AG04449 (cell line): ENCODE data around the gene ANKDD1A.

Source experiments
- CTCF ChIA-PET: fragments of 350-600 bp; formaldehyde crosslinking; extraction: SDS; loops from one replicate; lab custom pipeline; 2021; ENCODE audit warnings: antibody characterized with exemption; lab: Yijun Ruan, JAX
- POLR2A ChIA-PET: fragments of 400-600, 350-600 bp; formaldehyde crosslinking; extraction: SDS; loops from one replicate; lab custom pipeline; 2020; ENCODE audit warnings: antibody characterized with exemption, inconsistent platforms; lab: Yijun Ruan, JAX
- DNase-seq: peaks from one replicate; pipeline ENCODE4 v3.0.0-alpha.2; 2010; ENCODE audit warnings: low read depth, low spot score
- H3K4me3 ChIP-seq: 2 replicates; pipeline ENCODE4 v1.5.1; 2011; ENCODE audit warnings: low read depth, mild to moderate bottlenecking, control low read depth, low read length
- TF ChIP-seq, protein P1 (sequence below): IDR thresholded peaks from one replicate; pipeline ENCODE4 v1.5.1; 2011; ENCODE audit warnings: mild to moderate bottlenecking, moderate library complexity, low read length, control low read depth, inconsistent platforms; ENCODE audit not compliant: insufficient read depth; ENCODE audit errors: missing control alignments

Gene ANKDD1A

DNA sequence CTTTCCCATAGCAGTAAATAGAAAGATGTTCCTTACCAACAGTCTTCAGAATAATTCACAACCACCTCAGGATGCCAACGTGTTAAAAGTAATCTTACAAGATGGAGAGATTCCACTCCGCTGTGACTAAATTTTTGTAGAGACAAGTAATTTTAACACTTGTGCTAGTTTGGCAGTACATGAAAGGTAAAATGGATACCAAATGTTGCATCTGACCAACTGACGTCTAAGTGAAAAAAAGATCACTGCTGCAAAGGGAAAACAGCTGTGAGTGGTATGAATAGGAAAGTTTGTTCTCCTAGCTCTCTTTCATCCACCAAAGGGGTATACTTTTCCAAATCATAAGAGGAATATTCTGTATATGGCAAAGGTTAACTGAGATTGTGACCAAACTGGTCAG lies 75.4 kb downstream of the ANKDD1A start:
- ChIA-PET CTCF (interaction anchor here (0.9 to 1.2 kb wide), 2 partner anchors 147 to 299 kb away, joined by 3 read pairs; partner anchors contain the start of gene PARP16), POLR2A (no interaction called here)
- H3K4me3 ChIP-seq: no peak overlapping the region
- no peak for DNase-seq
- TF ChIP-seq, protein P1, sequence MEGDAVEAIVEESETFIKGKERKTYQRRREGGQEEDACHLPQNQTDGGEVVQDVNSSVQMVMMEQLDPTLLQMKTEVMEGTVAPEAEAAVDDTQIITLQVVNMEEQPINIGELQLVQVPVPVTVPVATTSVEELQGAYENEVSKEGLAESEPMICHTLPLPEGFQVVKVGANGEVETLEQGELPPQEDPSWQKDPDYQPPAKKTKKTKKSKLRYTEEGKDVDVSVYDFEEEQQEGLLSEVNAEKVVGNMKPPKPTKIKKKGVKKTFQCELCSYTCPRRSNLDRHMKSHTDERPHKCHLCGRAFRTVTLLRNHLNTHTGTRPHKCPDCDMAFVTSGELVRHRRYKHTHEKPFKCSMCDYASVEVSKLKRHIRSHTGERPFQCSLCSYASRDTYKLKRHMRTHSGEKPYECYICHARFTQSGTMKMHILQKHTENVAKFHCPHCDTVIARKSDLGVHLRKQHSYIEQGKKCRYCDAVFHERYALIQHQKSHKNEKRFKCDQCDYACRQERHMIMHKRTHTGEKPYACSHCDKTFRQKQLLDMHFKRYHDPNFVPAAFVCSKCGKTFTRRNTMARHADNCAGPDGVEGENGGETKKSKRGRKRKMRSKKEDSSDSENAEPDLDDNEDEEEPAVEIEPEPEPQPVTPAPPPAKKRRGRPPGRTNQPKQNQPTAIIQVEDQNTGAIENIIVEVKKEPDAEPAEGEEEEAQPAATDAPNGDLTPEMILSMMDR: no peak

DNA sequence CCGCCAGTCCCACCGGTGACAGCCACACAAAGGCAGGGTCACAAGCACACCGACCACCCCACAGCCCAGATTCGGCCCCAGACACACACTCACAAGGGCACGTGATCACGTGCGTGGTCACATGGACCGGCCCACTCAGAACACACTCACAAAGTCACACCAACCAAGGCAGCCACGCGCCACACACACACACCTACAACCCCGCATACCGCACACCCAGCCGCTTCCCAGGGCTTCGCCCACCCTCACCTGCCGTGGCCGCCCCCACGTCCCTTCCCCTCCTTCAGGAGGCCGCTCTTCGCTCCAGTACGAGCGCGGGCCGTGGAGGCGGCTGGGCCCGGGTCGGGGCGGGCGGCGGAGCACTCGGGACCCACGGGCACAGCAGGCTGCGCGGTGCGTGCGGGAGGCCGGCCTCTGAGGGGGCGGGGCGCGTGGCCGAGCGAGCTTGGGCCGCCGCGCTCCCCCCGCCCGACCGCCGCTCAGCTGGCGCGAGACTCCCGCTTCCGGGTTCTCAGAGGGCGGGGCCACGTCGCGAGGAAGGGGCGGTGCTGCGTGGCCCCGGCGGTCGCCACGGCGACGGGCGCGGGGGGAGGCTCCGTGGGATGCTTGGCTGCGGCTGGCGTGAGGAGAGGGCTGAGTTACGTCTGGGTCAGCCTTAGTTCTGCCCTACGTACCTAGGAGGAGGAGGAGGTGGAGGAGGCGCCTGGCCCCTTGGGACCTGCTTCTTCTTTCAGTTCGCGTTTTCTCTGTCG lies 77.9 kb downstream of the ANKDD1A start, which contains the start of gene SPG21:
TSS of gene SPG21 (minus strand) at position 499 of the 752 bp plus-strand sequence. CDS start 6,345 bp downstream, outside the sequence.
- ChIA-PET CTCF (interaction anchor here (1.7 kb wide), 1 partner anchor 8 kb away, joined by 5 read pairs; no protein-coding TSS in a partner anchor), POLR2A (interaction anchor here (0.6 to 0.9 kb wide), 2 partner anchors 14 to 277 kb away, joined by 3 read pairs; no protein-coding TSS in a partner anchor)
- peak; percentile 33 for DNase-seq
- peak within 1 kb of the TSS; percentile 98 for H3K4me3 ChIP-seq
- TF ChIP-seq, protein P1: no peak

DNA sequence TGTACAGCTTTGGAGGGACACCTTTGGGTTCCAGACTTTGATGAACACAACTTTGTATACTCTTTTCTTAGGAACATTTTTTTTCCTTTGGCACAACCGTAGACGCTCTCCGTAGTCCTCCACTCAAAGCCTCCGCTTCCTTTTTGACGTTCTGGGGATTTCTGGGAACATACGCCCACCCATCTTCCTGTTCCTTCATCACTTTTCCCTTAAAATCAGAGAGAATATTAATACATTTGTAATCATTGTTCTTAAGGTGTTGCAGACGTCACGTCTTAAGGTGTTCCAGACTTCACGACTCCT lies 78.4 kb downstream of the ANKDD1A start:
- POLR2A ChIA-PET: interaction anchor here (0.9 kb wide), 1 partner anchor 13 kb away, joined by 3 read pairs; no protein-coding TSS in a partner anchor
- H3K4me3 ChIP-seq: peak overlapping the region; percentile 69
- CTCF ChIA-PET: no interaction called here
- TF ChIP-seq, protein P1: no peak
- DNase-seq: no peak

DNA sequence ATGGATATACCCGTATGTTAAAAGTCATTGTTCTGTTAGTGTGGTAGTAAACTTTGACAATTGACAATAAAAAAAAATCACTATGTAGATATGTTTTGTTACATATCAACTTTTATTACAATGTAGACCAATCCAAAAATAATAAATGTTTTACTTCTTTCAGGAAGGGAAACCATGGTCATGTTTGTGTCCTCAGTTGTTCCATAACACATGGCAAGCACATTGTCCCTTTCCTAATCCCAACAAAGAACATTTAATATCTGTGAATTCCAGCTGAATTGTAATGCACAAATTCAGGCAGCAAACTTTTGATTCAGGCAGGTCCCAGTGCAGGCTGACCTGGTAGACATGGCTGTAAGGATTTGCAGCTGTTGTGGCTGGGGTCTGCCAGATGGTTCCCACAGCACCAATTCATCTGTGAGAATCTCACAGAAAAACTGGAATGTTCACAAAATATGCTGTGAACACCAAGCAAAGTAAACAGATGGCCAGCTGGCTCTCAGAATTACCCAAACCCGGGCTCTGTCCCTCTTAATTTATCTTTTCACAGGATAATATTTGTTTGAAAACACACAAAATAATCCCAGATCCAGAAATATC lies 79.9 kb downstream of the ANKDD1A start:
- ChIA-PET CTCF (interaction anchor here (1.0 to 2.9 kb wide), 3 partner anchors 17 to 183 kb away, joined by 3 to 8 read pairs (median 3); no protein-coding TSS in a partner anchor), POLR2A (interaction anchor here (1.0 kb wide), 1 partner anchor 150 kb away, joined by 3 read pairs; the partner anchor contains the start of gene PLEKHO2)
- TF ChIP-seq, protein P1: no peak
- no peak overlapping the region for H3K4me3 ChIP-seq
- DNase-seq: no peak

DNA sequence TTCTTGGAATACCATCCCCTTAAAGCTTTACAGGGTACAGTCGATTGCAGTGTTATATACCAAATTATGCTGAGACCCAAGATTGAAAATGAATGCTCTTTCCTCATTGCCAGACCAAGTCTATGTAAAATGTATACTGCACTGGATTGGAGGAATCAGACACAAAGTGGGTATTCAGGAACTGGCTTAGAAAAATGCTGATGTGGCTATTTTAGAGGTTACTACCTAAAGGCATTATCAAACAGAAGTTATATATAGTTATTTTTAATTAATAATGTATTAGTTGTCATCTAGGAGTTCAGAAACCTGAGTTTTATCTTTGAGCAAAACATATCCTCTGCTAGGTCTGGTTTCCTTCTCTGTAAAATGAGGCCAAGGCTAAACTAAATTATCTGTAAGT lies 81.6 kb downstream of the ANKDD1A start:
- ChIA-PET CTCF (interaction anchor here (2.9 kb wide), 1 partner anchor 184 kb away, joined by 8 read pairs; no protein-coding TSS in a partner anchor), POLR2A (no interaction called here)
- no peak overlapping the region for H3K4me3 ChIP-seq
- no peak for DNase-seq
- TF ChIP-seq, protein P1: no peak

DNA sequence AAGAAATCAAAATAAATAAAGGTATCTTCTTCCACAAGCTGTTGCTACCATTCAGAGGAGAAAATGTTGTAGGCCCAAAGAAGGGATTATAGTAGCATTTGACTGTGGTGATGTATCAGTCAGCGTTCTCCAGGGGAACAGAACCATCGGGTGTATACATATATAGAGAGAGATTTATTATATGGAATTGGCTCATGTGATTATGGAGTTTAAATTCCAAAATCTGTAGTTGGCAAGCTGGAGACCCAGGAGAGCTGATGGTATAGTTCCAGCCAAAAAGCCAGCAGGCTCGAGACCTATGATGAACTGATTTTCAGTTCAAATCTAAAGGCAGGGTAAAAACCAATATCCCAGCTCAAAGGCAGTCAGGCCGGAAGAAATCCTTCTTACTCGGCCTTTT lies 85.4 kb downstream of the ANKDD1A start:
- TF ChIP-seq, protein P1: no peak
- DNase-seq: no peak
- POLR2A ChIA-PET: no interaction called here
- CTCF ChIA-PET: interaction anchor here (0.9 to 2.1 kb wide), 3 partner anchors 9 to 265 kb away, joined by 3 to 5 read pairs (median 3); no protein-coding TSS in a partner anchor
- no peak overlapping the region for H3K4me3 ChIP-seq
